GM21390 (cell line): ENCODE measurements around the gene PTPRN2.
"Not testable (repeated sequence)": the region's sequence is repeated elsewhere in the genome, so short reads cannot be mapped to it uniquely, and the experiment has no call there.

Source experiments
- ATAC-seq: cut with Tn5 transposase; IDR thresholded peaks from one replicate; pipeline ENCODE4 v1.9.1; 2021; ENCODE audit not compliant: unreplicated experiment

The PTPRN2 gene

DNA sequence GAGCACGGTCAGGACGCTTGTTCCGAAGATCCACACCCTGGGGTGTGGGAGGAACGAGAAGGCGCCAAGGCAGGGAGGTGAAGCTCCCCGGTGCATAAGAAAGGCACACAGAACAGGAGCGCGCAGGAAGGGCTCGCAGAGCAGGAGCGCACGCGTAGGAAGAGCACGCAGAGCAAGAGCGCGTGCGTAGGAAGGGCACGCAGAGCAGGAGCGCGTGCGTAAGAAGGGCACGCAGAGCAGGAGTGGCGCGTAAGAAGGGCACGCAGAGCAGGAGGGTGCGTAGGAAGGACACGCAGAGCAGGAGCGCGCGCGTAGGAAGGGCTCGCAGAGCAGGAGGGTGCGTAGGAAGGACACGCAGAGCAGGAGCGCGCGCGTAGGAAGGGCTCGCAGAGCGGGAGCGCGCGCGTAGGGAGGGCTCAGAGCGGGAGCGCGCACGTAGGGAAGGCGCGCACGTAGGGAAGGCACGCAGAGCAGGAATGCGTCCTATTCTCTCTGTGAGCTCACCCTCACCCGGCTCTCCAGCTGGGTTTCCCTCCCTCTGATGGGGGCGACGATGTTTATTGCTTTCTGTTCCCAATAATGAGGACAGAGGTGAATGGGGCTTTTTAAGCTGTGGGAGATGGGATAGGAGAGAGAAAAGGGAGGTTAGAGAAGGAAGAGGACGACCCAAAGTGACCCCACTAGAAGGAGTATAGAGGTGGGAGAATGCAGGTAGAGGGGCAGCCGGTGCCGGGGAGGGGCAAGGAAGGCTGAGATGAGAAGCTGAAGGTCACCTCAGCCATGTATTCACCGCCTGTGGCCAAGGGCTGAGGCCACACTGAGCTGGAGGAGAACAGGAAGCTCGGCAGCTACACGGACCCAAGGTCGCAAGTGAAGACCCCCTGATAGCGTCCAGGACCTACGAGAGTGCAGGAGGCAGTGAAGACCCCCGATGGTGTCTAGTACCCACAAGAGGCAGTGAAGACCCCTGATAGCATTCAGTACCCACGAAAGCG lies 423.2 kb downstream of the PTPRN2 start:
- no peak for ATAC-seq

DNA sequence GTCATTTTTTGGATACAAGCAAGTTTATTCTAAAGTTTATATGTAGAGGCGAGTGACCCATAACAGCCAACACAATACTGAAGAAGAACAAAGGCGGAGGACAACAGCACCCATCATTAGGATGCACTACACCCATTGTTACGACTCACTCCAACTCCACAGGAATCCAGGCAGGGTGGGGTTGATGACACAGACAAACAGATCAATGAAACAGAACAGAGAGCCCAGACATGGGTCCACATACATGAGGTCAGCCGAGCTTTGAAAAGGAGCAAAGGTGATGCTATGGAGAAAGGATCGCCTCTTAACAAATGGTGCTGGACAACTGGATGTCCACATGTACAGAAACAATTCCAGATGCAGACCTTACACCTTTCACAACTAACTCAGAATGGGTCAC lies 426.4 kb downstream of the PTPRN2 start:
- no peak for ATAC-seq

DNA sequence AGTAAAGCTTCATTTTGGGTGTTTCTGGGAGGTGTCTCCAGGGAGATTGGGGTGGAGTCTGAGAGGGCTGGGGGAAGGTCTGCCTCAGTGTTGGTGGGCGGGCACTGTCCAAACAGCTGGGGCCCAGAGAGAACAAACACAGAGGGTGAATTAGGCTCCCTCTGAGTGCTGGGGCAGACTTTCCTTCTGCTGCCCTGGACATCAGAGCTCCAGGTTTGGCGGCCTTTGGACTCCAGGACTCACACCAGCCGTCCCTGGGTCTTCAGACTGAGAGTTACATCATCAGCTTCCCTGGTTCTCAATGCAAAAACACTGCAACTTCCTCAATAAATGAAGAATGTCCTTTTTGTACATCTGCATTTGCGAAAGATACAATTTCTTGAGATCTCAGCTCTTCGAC lies 427.4 kb downstream of the PTPRN2 start:
- no peak for ATAC-seq

DNA sequence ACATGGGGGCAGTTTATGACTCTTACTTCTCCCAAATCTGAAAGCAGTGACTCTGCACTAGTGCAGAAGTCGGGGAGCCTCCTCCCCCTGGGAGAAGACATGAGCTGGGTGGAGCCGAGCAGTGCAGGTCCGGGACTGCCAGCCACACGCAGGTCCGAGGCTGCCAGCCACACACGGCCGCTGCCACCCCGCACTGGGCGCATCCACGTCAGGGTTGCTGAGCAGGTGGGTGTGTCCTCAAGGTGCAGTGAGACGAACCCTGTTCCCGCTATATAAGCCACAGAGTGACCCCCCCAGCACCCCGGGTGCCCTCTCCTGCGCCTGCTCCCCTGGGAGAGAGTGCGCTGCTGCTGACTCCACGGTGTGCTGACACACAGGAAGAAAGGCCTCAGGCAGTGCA lies 430.2 kb downstream of the PTPRN2 start:
- ATAC-seq = no peak

GRCh38 chr7:158151273-158151672 lies 436.4 kb downstream of the PTPRN2 start:
- not testable (repeated sequence) for ATAC-seq

GRCh38 chr7:158150234-158150633 lies 437.4 kb downstream of the PTPRN2 start:
- ATAC-seq = no peak

GRCh38 chr7:158147431-158147830 lies 440.2 kb downstream of the PTPRN2 start:
- ATAC-seq = not testable (repeated sequence)

- ATAC-seq = no peak
These were observed 442.3 kb downstream of the PTPRN2 start for GRCh38 chr7:158145370-158145769.

- no peak for ATAC-seq
These were observed 444.2 kb downstream of the PTPRN2 start for GRCh38 chr7:158143196-158144120.

DNA sequence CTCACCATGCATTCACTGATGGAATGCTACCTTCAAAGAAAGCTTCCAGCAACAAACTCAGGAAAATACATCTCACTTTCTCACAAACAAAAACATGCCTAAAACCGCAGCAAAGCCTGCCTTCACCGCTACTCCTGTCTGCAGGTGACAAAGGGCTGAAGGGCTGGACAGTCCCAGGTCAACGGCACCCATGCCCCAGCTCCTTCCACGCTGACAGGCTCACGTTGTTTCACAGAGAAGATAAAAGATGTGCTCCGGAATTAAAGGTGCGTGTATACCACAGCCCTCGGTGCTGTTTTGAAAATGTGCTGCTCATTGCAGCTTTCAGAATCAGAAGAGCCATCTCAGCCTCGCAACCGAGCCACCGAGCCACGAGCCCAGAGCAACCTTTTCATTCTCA lies 445.0 kb downstream of the PTPRN2 start:
- no peak for ATAC-seq

DNA sequence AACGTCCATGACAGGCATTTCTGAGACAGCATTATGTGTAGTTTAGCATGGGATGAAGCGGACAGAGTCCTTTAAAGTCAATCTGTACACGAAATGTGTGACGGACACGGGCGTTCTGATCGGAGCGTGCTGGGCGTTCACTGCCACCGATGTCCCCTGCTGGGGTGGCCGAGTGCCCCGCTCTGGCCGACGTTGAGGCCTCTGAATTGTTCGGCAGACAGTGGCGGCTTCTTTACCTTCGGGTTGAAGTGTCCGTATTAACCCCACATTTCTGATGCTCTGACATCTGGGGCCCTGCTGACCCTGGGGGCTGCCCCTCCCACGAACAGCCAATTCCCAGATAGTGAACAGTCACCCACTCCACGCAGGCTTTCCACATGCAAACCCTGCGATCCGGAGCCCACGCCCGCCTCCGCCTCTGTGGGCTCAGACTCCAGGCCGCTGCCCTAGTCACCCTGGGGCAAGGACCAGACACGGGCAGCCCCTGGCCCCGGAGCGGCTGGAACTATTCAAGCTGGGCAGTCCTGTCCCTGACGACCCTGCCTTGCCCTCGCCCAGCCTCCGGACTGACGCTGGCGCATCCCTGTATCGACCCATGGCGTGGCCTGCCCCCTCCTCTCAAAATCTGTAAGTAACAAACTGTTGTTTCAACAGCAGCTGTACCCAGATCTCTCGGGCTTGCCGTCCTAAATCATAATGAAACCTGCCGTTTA lies 445.7 kb downstream of the PTPRN2 start:
- ATAC-seq = no peak

DNA sequence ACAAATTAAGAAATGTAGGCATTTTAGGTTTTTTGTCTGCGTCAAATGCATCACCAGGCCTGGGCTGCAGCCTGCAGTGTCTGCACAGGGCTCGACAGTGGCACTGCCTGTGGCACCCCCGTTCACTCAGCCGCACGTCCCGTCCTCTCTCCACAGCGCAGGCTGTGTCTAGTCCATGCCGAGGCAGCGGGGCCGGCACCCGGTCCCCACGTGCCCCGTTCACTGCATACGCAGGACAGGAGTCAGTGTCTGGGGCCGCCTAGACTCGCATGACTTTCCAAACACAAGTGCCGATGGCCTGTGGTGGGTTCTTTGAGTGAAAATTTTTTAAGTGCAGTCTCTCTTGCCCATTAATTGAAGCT lies 446.4 kb downstream of the PTPRN2 start:
- no peak for ATAC-seq

- ATAC-seq = no peak
These were observed 446.9 kb downstream of the PTPRN2 start for GRCh38 chr7:158140538-158141220.

DNA sequence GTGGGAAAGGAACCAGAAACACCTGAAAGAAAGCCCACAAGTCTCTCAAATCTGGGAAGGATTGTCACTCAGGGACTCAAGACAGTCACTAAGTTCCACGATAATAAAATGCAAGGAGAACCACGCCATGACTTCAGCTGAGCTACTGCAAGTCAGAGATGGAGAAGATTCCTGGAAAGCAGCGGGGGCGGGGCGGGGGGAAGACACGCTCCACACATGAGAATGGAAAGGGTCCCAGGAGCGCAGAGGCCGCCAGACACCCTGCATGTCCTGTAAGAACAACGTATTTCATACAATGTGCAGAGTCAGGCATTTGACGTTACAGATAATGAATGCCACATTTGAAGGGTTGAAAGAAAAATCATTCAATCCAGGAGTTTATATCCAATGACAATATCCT lies 448.1 kb downstream of the PTPRN2 start:
- no peak for ATAC-seq

- no peak for ATAC-seq
These were observed 449.4 kb downstream of the PTPRN2 start for GRCh38 chr7:158138329-158138597.

- ATAC-seq = no peak
These were observed 449.9 kb downstream of the PTPRN2 start for GRCh38 chr7:158137516-158138328.

DNA sequence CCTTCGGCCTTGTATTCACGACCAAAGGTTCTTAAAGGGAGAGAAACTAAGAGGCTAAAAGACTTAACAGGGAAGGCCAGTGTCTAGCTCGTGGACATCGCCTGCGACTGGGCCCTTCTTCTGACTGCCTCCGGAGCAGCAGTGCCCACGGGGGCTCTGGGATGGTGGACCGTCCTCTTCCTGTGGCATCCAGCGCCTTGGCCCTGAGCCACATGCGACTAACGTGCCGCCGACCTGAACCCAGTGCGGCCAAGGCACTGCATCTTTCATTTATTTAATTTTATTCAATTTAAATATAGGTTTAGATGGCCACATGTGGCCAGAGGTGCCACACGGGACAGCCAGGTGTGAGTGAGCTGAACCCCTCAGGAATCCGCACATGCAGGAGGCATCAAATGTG lies 451.7 kb downstream of the PTPRN2 start:
- no peak for ATAC-seq

- ATAC-seq = no peak
These were observed 452.8 kb downstream of the PTPRN2 start for GRCh38 chr7:158134824-158135223.

DNA sequence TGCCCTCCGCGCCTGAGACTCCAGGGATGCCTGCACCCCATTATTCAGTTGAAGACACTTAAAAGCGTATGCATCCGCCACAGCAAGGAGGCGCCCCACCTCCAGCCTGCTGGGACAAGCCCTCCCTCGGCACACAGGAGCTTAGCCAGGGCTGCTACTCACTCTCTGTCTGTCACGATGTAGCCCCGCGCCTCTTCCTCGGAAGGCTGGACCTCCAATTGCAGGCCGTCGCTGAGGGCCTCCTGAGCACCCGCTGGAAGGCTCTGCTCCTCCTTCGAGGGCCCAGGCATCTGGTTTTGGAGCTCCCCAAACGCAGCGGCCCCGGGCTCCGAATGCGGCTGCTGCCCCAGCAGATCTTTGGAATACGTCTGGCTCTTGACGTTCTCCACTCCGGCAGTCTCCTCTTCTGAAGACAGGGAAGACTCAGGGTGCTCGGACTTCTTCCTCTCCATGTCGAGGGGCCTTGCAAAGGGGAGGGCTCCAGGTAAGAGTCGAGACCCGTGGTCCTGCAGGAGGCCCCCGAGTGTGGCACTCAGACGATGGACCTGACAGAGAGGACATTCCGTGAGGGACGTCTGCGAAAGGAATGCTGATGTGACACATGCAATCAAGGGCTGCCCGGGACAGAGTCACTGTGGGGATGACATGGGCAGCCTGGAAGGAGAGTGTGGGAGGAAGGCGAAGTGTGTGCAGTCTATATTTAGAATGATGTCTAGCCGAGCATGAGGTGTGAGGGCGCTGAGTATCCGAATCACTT lies 453.9 kb downstream of the PTPRN2 start:
- no peak for ATAC-seq
